ENCODE data around the gene MYH11.

GRCh38 chr16:15837761-15838160 is 19.1 kb downstream of the MYH11 start:
- no peak for TF ChIP-seq POLR2A (IDR thresholded peaks at IDR 0.05)
- TF ChIP-seq CTCF (IDR thresholded peaks at IDR 0.05 in 4 of 5, conservative IDR thresholded peaks at IDR 0.05 in 1 of 5) = no peak

Measured in gastrocnemius medialis (tissue), 4 donors.